Mammary epithelial cell (primary cell): ENCODE results near the gene CD59.

ENCODE experiments used
- EZH2 ChIP-seq: IDR thresholded peaks from 2 replicates; pipeline ENCODE4 v1.6.1; 2012; ENCODE audit warnings: low read length, inconsistent platforms, borderline replicate concordance
- TF ChIP-seq, protein P1 (sequence below), 2 donors: IDR thresholded peaks in 1 of 2; conservative IDR thresholded peaks in 1 of 2; 2 replicates each; pipeline ENCODE4 v1.5.1; 2011 to 2012; ENCODE audit warnings: inconsistent platforms in 2 of 2, low read length in 2 of 2, mild to moderate bottlenecking in 2 of 2, control low read depth in 1 of 2, low read depth in 1 of 2; ENCODE audit not compliant: insufficient read depth in 1 of 2; ENCODE audit errors: extremely low read depth in 1 of 2

DNA sequence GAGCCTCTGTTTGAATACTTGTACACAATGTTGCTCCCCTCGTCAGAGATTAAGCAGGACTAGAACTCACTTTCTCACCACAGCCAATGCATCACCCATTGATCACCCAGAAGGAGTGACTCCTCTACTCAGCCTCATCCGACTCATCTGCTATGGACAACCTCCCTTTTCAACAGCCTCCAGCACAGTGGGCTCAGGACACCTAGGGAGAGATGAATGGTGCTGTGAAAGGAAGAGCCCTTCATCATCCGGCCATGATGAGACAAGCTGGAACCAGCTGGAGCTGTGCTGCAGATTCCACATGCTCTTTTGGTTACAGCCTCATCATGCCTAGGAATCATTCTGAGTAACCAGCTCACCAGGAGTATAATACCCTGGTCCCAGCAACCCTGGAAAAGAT lies 51.1 kb downstream of the CD59 start:
- TF ChIP-seq, protein P1, sequence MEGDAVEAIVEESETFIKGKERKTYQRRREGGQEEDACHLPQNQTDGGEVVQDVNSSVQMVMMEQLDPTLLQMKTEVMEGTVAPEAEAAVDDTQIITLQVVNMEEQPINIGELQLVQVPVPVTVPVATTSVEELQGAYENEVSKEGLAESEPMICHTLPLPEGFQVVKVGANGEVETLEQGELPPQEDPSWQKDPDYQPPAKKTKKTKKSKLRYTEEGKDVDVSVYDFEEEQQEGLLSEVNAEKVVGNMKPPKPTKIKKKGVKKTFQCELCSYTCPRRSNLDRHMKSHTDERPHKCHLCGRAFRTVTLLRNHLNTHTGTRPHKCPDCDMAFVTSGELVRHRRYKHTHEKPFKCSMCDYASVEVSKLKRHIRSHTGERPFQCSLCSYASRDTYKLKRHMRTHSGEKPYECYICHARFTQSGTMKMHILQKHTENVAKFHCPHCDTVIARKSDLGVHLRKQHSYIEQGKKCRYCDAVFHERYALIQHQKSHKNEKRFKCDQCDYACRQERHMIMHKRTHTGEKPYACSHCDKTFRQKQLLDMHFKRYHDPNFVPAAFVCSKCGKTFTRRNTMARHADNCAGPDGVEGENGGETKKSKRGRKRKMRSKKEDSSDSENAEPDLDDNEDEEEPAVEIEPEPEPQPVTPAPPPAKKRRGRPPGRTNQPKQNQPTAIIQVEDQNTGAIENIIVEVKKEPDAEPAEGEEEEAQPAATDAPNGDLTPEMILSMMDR (conservative IDR thresholded peaks at IDR 0.05 in 1 of 2, IDR thresholded peaks at IDR 0.05 in 1 of 2; ENCODE audit: extremely low read depth in 1 of 2, insufficient read depth in 1 of 2, low read depth in 1 of 2, low read length in 2 of 2) = no peak
- no peak for TF ChIP-seq EZH2
